ENCODE data around the gene ABLIM3.

Gene ABLIM3

GRCh38 chr5:149284501-149284900, 143.2 kb downstream of the ABLIM3 start:
- no peak overlapping the region for H3K4me3 ChIP-seq (replicated peaks; ENCODE audit: low read depth, low read length)
- TF ChIP-seq, protein P1, sequence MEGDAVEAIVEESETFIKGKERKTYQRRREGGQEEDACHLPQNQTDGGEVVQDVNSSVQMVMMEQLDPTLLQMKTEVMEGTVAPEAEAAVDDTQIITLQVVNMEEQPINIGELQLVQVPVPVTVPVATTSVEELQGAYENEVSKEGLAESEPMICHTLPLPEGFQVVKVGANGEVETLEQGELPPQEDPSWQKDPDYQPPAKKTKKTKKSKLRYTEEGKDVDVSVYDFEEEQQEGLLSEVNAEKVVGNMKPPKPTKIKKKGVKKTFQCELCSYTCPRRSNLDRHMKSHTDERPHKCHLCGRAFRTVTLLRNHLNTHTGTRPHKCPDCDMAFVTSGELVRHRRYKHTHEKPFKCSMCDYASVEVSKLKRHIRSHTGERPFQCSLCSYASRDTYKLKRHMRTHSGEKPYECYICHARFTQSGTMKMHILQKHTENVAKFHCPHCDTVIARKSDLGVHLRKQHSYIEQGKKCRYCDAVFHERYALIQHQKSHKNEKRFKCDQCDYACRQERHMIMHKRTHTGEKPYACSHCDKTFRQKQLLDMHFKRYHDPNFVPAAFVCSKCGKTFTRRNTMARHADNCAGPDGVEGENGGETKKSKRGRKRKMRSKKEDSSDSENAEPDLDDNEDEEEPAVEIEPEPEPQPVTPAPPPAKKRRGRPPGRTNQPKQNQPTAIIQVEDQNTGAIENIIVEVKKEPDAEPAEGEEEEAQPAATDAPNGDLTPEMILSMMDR (IDR thresholded peaks at IDR 0.05; ENCODE audit: low read length, missing control alignments), result no peak
- peak; percentile 80 for DNase-seq (ENCODE audit: low read depth)

- H3K4me3 ChIP-seq (replicated peaks; ENCODE audit: low read depth, low read length), result no peak overlapping the region
- TF ChIP-seq, protein P1 (IDR thresholded peaks at IDR 0.05; ENCODE audit: low read length, missing control alignments), result no peak
- DNase-seq (ENCODE audit: low read depth), result no peak
Measured at GRCh38 chr5:149285153-149285552, 143.9 kb downstream of the ABLIM3 start.

GRCh38 chr5:149288436-149288835, 147.1 kb downstream of the ABLIM3 start:
- DNase-seq (ENCODE audit: low read depth), result peak; percentile 47
- no peak overlapping the region for H3K4me3 ChIP-seq (replicated peaks; ENCODE audit: low read depth, low read length)
- TF ChIP-seq, protein P1 (IDR thresholded peaks at IDR 0.05; ENCODE audit: low read length, missing control alignments), result no peak

GRCh38 chr5:149289301-149289700, 148.0 kb downstream of the ABLIM3 start:
- no peak overlapping the region for H3K4me3 ChIP-seq (replicated peaks; ENCODE audit: low read depth, low read length)
- TF ChIP-seq, protein P1 (IDR thresholded peaks at IDR 0.05; ENCODE audit: low read length, missing control alignments), result no peak
- DNase-seq (ENCODE audit: low read depth), result peak; percentile 55

GRCh38 chr5:149294872-149295829, 153.9 kb downstream of the ABLIM3 start:
- DNase-seq (ENCODE audit: low read depth), result no peak
- TF ChIP-seq, protein P1 (IDR thresholded peaks at IDR 0.05; ENCODE audit: low read length, missing control alignments), result no peak
- no peak overlapping the region for H3K4me3 ChIP-seq (replicated peaks; ENCODE audit: low read depth, low read length)

DNA sequence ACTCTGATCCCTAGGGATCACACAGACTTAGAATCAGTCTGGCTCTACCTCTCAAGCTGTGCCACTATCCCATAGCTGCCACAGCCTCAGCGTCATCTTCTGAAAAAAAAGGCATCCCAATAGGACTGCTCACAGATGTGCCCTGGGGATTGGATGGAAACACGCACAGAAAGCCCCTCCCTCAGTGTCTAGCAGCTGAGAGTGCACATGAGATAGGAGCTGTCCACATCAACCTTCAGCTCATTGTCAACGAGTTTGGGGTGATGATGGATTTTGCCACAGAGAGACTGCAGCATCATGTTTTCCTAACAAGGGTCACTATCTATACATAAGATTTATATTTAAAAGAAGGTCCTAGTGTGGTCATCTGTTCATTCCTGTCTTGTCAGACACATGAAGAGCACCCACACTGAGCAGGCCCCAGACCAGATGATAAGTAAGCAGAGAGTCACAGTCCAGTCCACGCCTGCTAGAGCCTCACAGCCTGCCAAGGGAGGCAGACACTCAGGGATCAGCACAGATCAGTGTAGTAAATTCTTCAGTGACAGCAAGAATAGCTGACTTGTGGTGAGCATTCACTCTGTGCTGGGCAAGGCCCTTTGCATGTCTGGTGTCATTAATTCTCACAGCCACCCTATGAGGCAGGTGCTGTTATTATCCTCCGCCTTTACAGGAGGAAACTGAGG, 156.2 kb downstream of the ABLIM3 start:
- TF ChIP-seq, protein P1 (IDR thresholded peaks at IDR 0.05; ENCODE audit: low read length, missing control alignments), result no peak
- no peak overlapping the region for H3K4me3 ChIP-seq (replicated peaks; ENCODE audit: low read depth, low read length)
- DNase-seq (ENCODE audit: low read depth), result no peak

Measured in fibroblast of pulmonary artery (primary cell).